SK-N-SH (cell line): ENCODE data around the gene THADA. TPM values are rescaled to one million over a fixed set of nuclear protein-coding genes. Genes with fewer than 3 reads are reported as not detected.

Experiments
- CTCF ChIA-PET: fragments of 300-600, 350-600 bp; formaldehyde crosslinking; extraction: SDS; loops from one replicate; lab custom pipeline; 2021; lab: Yijun Ruan, JAX
- POLR2A ChIA-PET: fragments of 350-600 bp; sonication (Branson Sonifier 250); formaldehyde crosslinking; extraction: SDS; loops from one replicate; lab custom pipeline; 2020; ENCODE audit warnings: antibody characterized with exemption, inconsistent platforms; lab: Yijun Ruan, JAX
- DNase-seq: peaks from one replicate; pipeline ENCODE4 v3.0.0; 2012
- H2AFZ ChIP-seq: fragments of 200-600 bp; sonication (generic); 2 replicates; pipeline ENCODE4 v1.8.1; 2016; ENCODE audit warnings: antibody characterized with exemption, mild to moderate bottlenecking, low read depth
- H3F3A ChIP-seq: fragments of 200-600 bp; sonication (generic); replicated peaks from 2 replicates; pipeline ENCODE3; 2016; ENCODE audit warnings: antibody characterized with exemption, mild to moderate bottlenecking; ENCODE audit not compliant: insufficient read depth
- H3K27ac ChIP-seq, 2 experiments: fragments of 200-500 bp in 1 of 2; fragments of 200-600 bp in 1 of 2; sonication (Bioruptor generic) in 1 of 2; sonication (generic), shearing (Covaris generic) in 1 of 2; 2 replicates each; pipeline versions ENCODE4 v1.5.1 to v1.6.1; 2014 to 2016; ENCODE audit warnings: low read depth in 2 of 2, inconsistent platforms in 1 of 2, low read length in 1 of 2, mild to moderate bottlenecking in 1 of 2, mixed read lengths in 1 of 2
- H3K27me3 ChIP-seq: fragments of 200-600 bp; sonication (generic), shearing (Covaris generic); 2 replicates; pipeline ENCODE4 v1.6.1; 2016; ENCODE audit warnings: mixed run types; ENCODE audit not compliant: insufficient read depth
- H3K36me3 ChIP-seq, 2 experiments: fragments of 200-500 bp in 1 of 2; fragments of 200-600 bp in 1 of 2; sonication (Bioruptor generic) in 1 of 2; sonication (generic) in 1 of 2; replicated peaks in 1 of 2; 2 replicates each; pipeline versions ENCODE3 to v1.5.1; 2014 to 2016; ENCODE audit warnings: low read length in 1 of 2, mild to moderate bottlenecking in 1 of 2; ENCODE audit not compliant: insufficient read depth in 2 of 2, control insufficient read depth in 1 of 2
- H3K4me1 ChIP-seq, 2 experiments: fragments of 200-500 bp in 1 of 2; fragments of 200-600 bp in 1 of 2; sonication (Bioruptor generic) in 1 of 2; sonication (generic), shearing (Covaris generic) in 1 of 2; 2 replicates each; pipeline versions ENCODE4 v1.5.1 to v1.6.1; 2014 to 2016; ENCODE audit warnings: low read depth in 1 of 2, low read length in 1 of 2, mixed run types in 1 of 2; ENCODE audit not compliant: insufficient read depth in 2 of 2, control insufficient read depth in 1 of 2
- H3K4me2 ChIP-seq: fragments of 200-600 bp; sonication (generic), shearing (Covaris generic); 2 replicates; pipeline ENCODE4 v1.6.1; 2017; ENCODE audit warnings: mixed run types
- H3K4me3 ChIP-seq, 2 experiments: fragments of 200-500 bp in 1 of 2; fragments of 200-600 bp in 1 of 2; sonication (Bioruptor generic) in 1 of 2; sonication (generic), shearing (Covaris generic) in 1 of 2; 2 replicates each; pipeline versions ENCODE4 v1.5.1 to v1.8.1; 2014 to 2016; ENCODE audit warnings: low read depth in 2 of 2, inconsistent platforms in 1 of 2, low read length in 1 of 2, mild to moderate bottlenecking in 1 of 2, mixed read lengths in 1 of 2, moderate library complexity in 1 of 2
- H3K79me2 ChIP-seq: fragments of 200-600 bp; sonication (generic); 2 replicates; pipeline ENCODE4 v1.8.1; 2017; ENCODE audit warnings: mild to moderate bottlenecking; ENCODE audit not compliant: insufficient read depth
- H3K9ac ChIP-seq: fragments of 200-600 bp; sonication (generic); 2 replicates; pipeline ENCODE4 v1.6.1; 2017; ENCODE audit warnings: mixed run types
- H3K9me2 ChIP-seq: fragments of 200-600 bp; sonication (generic); 2 replicates; pipeline ENCODE4 v1.6.1; 2017; ENCODE audit warnings: mixed run types
- H3K9me3 ChIP-seq: fragments of 200-600 bp; sonication (generic); 2 replicates; pipeline ENCODE4 v1.6.1; 2017; ENCODE audit warnings: mixed run types, mild to moderate bottlenecking, moderate library complexity
- H4K20me1 ChIP-seq: fragments of 200-600 bp; sonication (generic); 2 replicates; pipeline ENCODE4 v1.6.1; 2017; ENCODE audit warnings: mild to moderate bottlenecking, mixed run types; ENCODE audit not compliant: insufficient read depth
- CTCF ChIP-seq: fragments of 200-600 bp; sonication (generic); IDR thresholded peaks from 2 replicates; pipeline ENCODE4 v1.6.1; 2017; ENCODE audit warnings: antibody characterized with exemption, mild to moderate bottlenecking, moderate library complexity
- ELF1 ChIP-seq: IDR thresholded peaks from 2 replicates; pipeline ENCODE4 v1.4.0; 2012
- EP300 ChIP-seq, 2 experiments: IDR thresholded peaks; 2 replicates each; pipeline versions ENCODE4 v1.4.0 to v1.6.1; 2012; ENCODE audit warnings: borderline replicate concordance in 1 of 2, low read depth in 1 of 2, low read length in 1 of 2
- EZH2phosphoT487 ChIP-seq: fragments of 200-600 bp; sonication (generic); IDR thresholded peaks from 2 replicates; pipeline ENCODE4 v1.6.1; 2017; ENCODE audit warnings: low read depth, mixed run types, mild to moderate bottlenecking, antibody characterized with exemption, moderate library complexity, borderline replicate concordance
- FOXJ3 ChIP-seq: sonication (generic); formaldehyde crosslinking; IDR thresholded peaks from 2 replicates; pipeline ENCODE4 v1.5.1; 2020; ENCODE audit warnings: mild to moderate bottlenecking, missing genetic modification reagents
- GATA2 ChIP-seq: sonication (generic); formaldehyde crosslinking; IDR thresholded peaks from 2 replicates; pipeline ENCODE4 v1.5.0; 2020; ENCODE audit warnings: mild to moderate bottlenecking, missing genetic modification reagents
- JUND ChIP-seq: IDR thresholded peaks from 2 replicates; pipeline ENCODE4 v1.4.0; 2012
- MAX ChIP-seq: IDR thresholded peaks from 2 replicates; pipeline ENCODE4 v1.4.0; 2012; ENCODE audit warnings: low read depth
- MEF2A ChIP-seq: IDR thresholded peaks from 2 replicates; pipeline ENCODE4 v1.4.0; 2012; ENCODE audit warnings: low read depth, borderline replicate concordance
- MXI1 ChIP-seq: IDR thresholded peaks from 2 replicates; pipeline ENCODE4 v1.6.1; 2012; ENCODE audit warnings: mild to moderate bottlenecking, low read depth, low read length, improper control_type of control experiment
- NRF1 ChIP-seq: IDR thresholded peaks from 2 replicates; pipeline ENCODE4 v1.6.1; 2012; ENCODE audit warnings: low read depth, mild to moderate bottlenecking, low read length
- PBX3 ChIP-seq: IDR thresholded peaks from 2 replicates; pipeline ENCODE4; 2012
- POLR2AphosphoS5 ChIP-seq: IDR thresholded peaks from 2 replicates; pipeline ENCODE4 v1.6.1; 2012; ENCODE audit warnings: low read depth, low read length
- RCOR1 ChIP-seq: fragments of 150-350 bp; IDR thresholded peaks from 2 replicates; pipeline ENCODE4 v1.6.1; 2017; ENCODE audit warnings: antibody characterized with exemption, low read length
- REST ChIP-seq: IDR thresholded peaks from 2 replicates; pipeline ENCODE4 v1.6.1; 2012; ENCODE audit warnings: mild to moderate bottlenecking, low read depth, low read length, moderate library complexity
- USF1 ChIP-seq: IDR thresholded peaks from 2 replicates; pipeline ENCODE4 v1.4.0; 2012; ENCODE audit warnings: low read depth, borderline replicate concordance
- USF2 ChIP-seq: fragments of 150-350 bp; IDR thresholded peaks from 2 replicates; pipeline ENCODE4 v1.6.1; 2017; ENCODE audit warnings: antibody characterized with exemption, low read length, low read depth, borderline replicate concordance
- ZBTB33 ChIP-seq: IDR thresholded peaks from 2 replicates; pipeline ENCODE4 v1.4.0; 2012; ENCODE audit warnings: low read depth, borderline replicate concordance
- whole genome bisulfite sequencing: methylation state at CpG from one replicate; pipeline ENCODE4 v1.1.6; 2017; ENCODE audit warnings: low lambda C conversion rate; 5-methylcytosine and 5-hydroxymethylcytosine counted together
- polyA plus RNA-seq, 3 experiments: library from polyadenylated mRNA; depleted of rRNA; stranded (reverse); fragments of >200 nt; gene quantifications; 2 replicates each; pipeline ENCODE4 v1.2.3, GENCODE V29; 2012

THADA gene
- polyA plus RNA-seq, 1 of the 3 experiments (the other 2 are of a cell fraction): 25.6 TPM

- TF ChIP-seq ZBTB33: no peak
- TF ChIP-seq ELF1: no peak
- TF ChIP-seq EP300 (IDR thresholded peaks at IDR 0.05; ENCODE audit: borderline replicate concordance in 1 of 2, low read depth in 1 of 2, low read length in 1 of 2): peak; percentile 74 to 97; a peak in 3 of 4 replicates
- TF ChIP-seq CTCF: no peak; the same call in 1 of the 2 replicates
- peak; percentile 77; the same call in 1 of the 2 replicates for TF ChIP-seq MXI1
- TF ChIP-seq USF1: no peak
- TF ChIP-seq FOXJ3 (CRISPR knock-in tag): peak; percentile 93
- TF ChIP-seq GATA2 (CRISPR knock-in tag): peak; percentile 80
Observed at GRCh38 chr2:43251171-43251731, 344.6 kb downstream of the THADA start (continued).

GRCh38 chr2:43250015-43250414 is 345.8 kb downstream of the THADA start:
- POLR2A ChIA-PET: no interaction called here
- no peaks in the 10 kb centered on the region for H4K20me1 ChIP-seq
- peaks cover 9 to 45% of the 10 kb centered on the region in 2 experiments; a peak in 2 of 4 replicates for H3K4me1 ChIP-seq
- 97% methylated on average over 2 of the region's 2 CpGs for WGBS
- H3K79me2 ChIP-seq: no peaks in the 10 kb centered on the region
- no peaks in the 10 kb centered on the region for H3K9me3 ChIP-seq
- H3K9ac ChIP-seq: no peak overlapping the region
- no peaks in the 10 kb centered on the region for H3F3A ChIP-seq
- no peak for DNase-seq
- CTCF ChIA-PET: interaction anchor here (1.2 to 1.8 kb wide), 6 partner anchors 21 to 327 kb away, joined by 3 to 14 read pairs (median 7); no protein-coding TSS in a partner anchor
- H3K4me3 ChIP-seq: no peak overlapping the region
- peak overlapping the region in 1 of 2 experiments; percentile 100; a peak in 3 of 4 replicates for H3K27ac ChIP-seq
- no peaks in the 10 kb centered on the region for H3K36me3 ChIP-seq
- no peaks in the 10 kb centered on the region for H3K9me2 ChIP-seq
- TF ChIP-seq RCOR1 (no peak), USF2 (no peak), EP300 (IDR thresholded peaks at IDR 0.05; ENCODE audit: borderline replicate concordance in 1 of 2, low read depth in 1 of 2, low read length in 1 of 2) (no peak), NRF1 (no peak), POLR2AphosphoS5 (no peak), GATA2 (CRISPR knock-in tag) (no peak), ELF1 (no peak), PBX3 (no peak), JUND (no peak), USF1 (no peak), REST (no peak), EZH2phosphoT487 (no peak), MEF2A (no peak), MAX (no peak)
- H3K27me3 ChIP-seq: no peaks in the 10 kb centered on the region
- no peak overlapping the region for H2AFZ ChIP-seq
- H3K4me2 ChIP-seq: no peak overlapping the region
